ENCODE results near the gene CNTNAP4. TPM values are rescaled to one million over a fixed set of nuclear protein-coding genes. Genes with fewer than 3 reads are reported as not detected.

Gene CNTNAP4
- total RNA-seq, 2 donors from 2014 or later = not detected

DNA sequence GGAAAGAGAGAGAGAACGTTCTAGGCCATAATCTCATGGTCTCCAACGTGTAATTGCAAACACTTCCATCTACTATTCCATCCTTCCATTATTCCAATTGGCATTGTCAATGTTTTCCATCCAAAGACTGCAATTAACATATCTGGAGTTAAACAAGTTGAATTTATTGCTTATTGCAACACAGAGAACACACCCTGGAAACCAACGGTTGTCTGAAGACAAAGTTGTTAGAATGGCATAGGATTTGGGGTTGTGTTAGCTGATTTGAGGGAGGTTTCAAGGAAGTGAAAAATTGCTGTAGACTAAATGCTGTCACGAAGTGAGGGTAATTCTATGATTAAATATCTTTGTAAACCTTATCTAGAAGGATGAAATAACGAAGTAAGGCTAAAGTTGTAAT, 178.8 kb downstream of the CNTNAP4 start:
- TF ChIP-seq, protein P1, sequence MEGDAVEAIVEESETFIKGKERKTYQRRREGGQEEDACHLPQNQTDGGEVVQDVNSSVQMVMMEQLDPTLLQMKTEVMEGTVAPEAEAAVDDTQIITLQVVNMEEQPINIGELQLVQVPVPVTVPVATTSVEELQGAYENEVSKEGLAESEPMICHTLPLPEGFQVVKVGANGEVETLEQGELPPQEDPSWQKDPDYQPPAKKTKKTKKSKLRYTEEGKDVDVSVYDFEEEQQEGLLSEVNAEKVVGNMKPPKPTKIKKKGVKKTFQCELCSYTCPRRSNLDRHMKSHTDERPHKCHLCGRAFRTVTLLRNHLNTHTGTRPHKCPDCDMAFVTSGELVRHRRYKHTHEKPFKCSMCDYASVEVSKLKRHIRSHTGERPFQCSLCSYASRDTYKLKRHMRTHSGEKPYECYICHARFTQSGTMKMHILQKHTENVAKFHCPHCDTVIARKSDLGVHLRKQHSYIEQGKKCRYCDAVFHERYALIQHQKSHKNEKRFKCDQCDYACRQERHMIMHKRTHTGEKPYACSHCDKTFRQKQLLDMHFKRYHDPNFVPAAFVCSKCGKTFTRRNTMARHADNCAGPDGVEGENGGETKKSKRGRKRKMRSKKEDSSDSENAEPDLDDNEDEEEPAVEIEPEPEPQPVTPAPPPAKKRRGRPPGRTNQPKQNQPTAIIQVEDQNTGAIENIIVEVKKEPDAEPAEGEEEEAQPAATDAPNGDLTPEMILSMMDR (IDR thresholded peaks at IDR 0.05) = no peak

DNA sequence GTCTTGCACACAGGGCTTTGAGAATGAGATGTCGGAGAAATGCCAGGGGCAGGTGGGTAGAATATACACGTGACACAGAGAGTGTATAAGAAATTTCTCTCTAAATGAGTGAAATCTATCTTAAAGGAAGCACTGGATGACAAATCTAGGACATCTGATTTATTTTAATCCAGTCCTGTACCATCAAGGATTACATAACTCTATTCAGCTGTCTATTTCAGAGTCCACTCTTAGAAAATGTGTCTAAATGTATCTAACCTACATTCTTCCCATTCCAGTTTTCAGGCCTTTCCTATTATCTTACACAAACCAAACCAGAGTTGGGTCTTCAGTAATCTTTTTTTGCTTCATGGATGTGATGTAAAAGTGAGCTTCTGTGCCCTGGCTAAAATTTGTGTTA, 181.9 kb downstream of the CNTNAP4 start:
- Histone ChIP-seq H3K4me1 (no peaks in the 10 kb centered on the region), H3K27me3 (no peaks in the 10 kb centered on the region), H3K27ac (no peak overlapping the region), H3K36me3 (no peaks in the 10 kb centered on the region), H3K4me3 (no peak overlapping the region), H3K9me3 (no peaks in the 10 kb centered on the region)
- DNase-seq (ENCODE audit: low spot score) = no peak
- TF ChIP-seq, protein P1 (IDR thresholded peaks at IDR 0.05) = no peak

More for the DNA sequence above, 178.8 kb downstream of the CNTNAP4 start:
- Histone ChIP-seq H3K36me3 (no peaks in the 10 kb centered on the region), H3K4me3 (no peak overlapping the region), H3K27ac (no peak overlapping the region), H3K9me3 (no peaks in the 10 kb centered on the region), H3K4me1 (no peaks in the 10 kb centered on the region), H3K27me3 (no peaks in the 10 kb centered on the region)
- no peak for DNase-seq (ENCODE audit: low spot score)

DNA sequence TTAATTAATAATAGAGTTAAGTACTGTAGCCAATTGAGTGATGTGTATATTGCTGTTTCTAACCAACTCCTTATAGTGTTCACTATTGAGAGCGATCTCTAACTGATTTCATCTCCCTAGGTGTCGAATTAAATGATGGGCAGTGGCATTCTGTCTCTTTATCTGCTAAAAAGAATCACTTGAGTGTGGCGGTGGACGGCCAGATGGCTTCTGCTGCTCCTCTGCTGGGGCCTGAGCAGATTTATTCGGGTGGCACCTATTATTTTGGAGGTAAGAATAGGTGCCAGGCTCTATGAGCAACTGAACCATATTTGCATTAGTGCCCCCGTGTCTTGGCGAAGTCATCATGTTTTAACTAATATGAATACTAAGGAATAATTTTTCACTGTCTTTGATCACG, 184.6 kb downstream of the CNTNAP4 start:
- Histone ChIP-seq H3K27me3 (no peaks in the 10 kb centered on the region), H3K36me3 (no peaks in the 10 kb centered on the region), H3K4me1 (no peaks in the 10 kb centered on the region), H3K27ac (no peak overlapping the region), H3K4me3 (no peak overlapping the region), H3K9me3 (no peaks in the 10 kb centered on the region)
- no peak for DNase-seq (ENCODE audit: low spot score)
- TF ChIP-seq, protein P1 (IDR thresholded peaks at IDR 0.05) = no peak

DNA sequence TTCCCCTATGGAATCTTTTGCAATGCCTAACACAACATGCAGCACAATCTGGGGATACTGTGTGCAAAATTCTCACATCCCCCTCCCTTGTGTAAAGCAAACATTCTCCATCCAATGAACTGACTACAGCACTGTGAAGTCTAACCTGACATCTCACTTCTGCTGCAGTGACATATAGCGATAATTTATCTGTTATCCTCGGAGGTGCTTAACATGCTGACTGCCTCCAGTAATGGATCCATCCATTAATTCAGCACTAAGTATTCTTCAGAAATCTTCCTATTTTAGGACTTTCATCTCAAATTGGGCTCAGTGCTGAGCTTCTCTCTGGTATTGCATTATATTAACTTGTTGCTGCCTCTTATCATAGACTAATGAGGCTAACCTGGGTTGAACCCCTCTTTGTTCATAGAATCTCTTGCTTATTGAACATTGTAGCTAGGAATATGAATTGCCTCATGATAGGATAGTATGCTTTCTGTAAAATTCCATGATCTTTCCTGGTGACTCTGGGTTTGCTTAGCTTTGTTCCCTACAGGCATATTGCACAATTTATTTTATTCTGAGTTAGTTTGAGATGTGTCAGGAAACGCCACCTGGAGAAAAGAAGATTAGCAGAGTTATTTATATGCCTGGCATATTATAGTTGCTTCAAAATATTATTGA, 187.9 kb downstream of the CNTNAP4 start:
- no peak overlapping the region for H3K27ac ChIP-seq
- H3K4me3 ChIP-seq = no peak overlapping the region
- no peaks in the 10 kb centered on the region for H3K9me3 ChIP-seq
- no peaks in the 10 kb centered on the region for H3K36me3 ChIP-seq
- no peak for DNase-seq (ENCODE audit: low spot score)
- no peaks in the 10 kb centered on the region for H3K4me1 ChIP-seq
- TF ChIP-seq, protein P1 (IDR thresholded peaks at IDR 0.05) = no peak
- no peaks in the 10 kb centered on the region for H3K27me3 ChIP-seq

DNA sequence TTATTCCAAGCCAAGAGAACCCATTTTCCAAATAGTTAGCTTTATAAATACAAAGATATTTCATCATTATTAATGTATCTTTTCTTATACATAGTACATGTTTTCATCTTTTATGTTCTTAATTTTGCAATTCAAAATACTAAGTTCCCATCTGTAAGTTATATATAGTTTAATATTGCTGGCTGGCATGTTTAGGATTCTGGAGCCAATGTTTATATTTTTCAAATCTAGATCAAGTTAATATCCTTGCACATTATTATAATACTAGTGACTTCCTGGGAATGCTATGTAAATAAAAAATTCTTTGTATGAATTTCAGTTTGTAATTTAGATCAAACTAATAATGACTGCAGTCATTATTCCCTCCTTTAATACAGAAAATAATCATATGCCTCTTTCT, 189.7 kb downstream of the CNTNAP4 start:
- Histone ChIP-seq H3K4me3 (no peak overlapping the region), H3K27ac (no peak overlapping the region), H3K9me3 (no peaks in the 10 kb centered on the region), H3K27me3 (no peaks in the 10 kb centered on the region), H3K4me1 (no peaks in the 10 kb centered on the region), H3K36me3 (no peaks in the 10 kb centered on the region)
- TF ChIP-seq, protein P1 (IDR thresholded peaks at IDR 0.05) = no peak
- DNase-seq (ENCODE audit: low spot score) = no peak

DNA sequence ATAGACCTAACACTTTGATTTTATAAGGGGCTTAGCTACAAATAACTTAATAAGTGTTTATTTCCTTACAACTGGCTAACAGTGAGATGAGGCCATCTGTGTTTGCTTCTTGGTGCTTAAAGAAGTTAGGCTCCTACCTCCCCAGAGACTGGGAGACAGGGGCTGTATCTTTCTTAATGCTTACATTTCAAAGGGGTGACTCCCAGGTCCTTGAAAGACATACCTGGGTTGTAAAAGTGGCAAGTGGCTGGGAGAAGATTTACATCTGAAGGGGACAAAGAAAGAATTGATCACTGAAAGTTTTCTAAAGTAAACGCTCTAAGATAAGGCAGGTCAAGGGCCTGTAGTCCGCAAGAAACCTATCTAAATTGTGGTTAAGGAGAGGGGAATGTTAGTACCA, 196.8 kb downstream of the CNTNAP4 start:
- H3K4me3 ChIP-seq = no peak overlapping the region
- H3K9me3 ChIP-seq = peaks cover 0 to 3% of the 10 kb centered on the region in 2 donors
- H3K4me1 ChIP-seq = no peaks in the 10 kb centered on the region
- no peaks in the 10 kb centered on the region for H3K36me3 ChIP-seq
- TF ChIP-seq, protein P1 (IDR thresholded peaks at IDR 0.05) = no peak
- H3K27ac ChIP-seq = no peak overlapping the region
- no peaks in the 10 kb centered on the region for H3K27me3 ChIP-seq
- no peak for DNase-seq (ENCODE audit: low spot score)

All from right atrium auricular region (tissue), 2 donors.